Glomerular visceral epithelial cell (primary cell): Measurements from ENCODE around the gene TUSC1.
A peak's percentile ranks its signal among the peaks of the same experiment; 100 is the strongest.
"Not testable (repeated sequence)": the region's sequence is repeated elsewhere in the genome, so short reads cannot be mapped to it uniquely, and the experiment has no call there.

Experiments used
- DNase-seq: peaks from one replicate; pipeline ENCODE4 v3.0.0-alpha.2; 2016; ENCODE audit errors: extremely low spot score

Gene TUSC1

GRCh38 chr9:25678147-25678666, at the start of gene TUSC1:
TSS of gene TUSC1 (minus strand) at chr9:25678444. CDS start at chr9:25678312, 132 bp downstream.
- peak; percentile 97 for DNase-seq

GRCh38 chr9:25726871-25727410, 48.7 kb upstream of the TUSC1 start:
- no peak for DNase-seq

DNA sequence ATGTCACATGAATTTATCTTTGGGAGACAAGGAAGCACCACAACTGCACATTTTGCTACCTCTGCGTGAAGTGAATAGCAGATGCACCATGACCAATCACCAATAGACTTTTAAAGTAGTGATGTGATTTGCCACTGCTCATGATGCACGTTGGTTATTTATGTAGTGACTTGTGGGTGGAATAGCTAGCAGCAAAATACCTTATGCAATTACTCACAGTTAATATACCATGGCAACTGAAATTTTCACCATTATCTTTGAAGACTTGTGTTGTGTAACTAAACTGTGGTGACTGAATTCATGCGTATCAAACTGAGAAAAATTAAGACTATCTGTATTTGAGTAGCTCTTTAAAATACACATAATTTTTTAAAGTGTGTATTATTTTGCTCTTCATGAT, 46.2 kb upstream of the TUSC1 start:
- DNase-seq, result peak; percentile 31

DNA sequence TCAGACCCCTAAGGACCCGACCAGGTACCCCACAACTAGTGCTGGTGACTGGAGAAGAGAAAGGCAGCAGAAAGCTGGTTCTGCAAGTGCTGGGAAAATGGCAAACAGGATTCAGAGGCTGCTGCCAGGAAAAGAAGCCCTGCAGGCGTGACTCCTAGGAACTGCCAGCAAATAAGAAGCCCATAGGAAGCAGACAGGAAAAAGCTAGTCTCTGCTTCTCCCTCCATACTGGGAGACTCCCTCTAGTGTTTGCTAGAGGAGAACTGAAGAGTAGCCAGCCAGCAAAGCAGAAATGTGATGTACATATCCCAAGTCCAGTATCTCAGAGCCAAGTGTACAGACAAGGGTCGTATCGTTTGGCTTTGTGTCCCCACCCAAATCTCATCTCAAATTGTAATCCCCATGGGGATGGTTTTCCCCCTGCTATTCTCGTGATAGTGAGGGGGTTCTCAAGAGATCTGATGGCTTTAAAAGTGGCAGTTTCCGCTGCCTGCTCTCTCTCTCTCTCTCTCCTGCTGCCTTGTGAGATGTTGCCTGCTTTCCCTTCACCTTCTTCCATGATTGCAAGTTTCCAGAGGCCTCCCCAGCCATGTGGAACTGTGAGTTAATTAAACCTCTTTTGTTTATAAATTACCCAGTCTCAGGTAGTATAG, 38.1 kb upstream of the TUSC1 start:
- DNase-seq, result peak; percentile 73

DNA sequence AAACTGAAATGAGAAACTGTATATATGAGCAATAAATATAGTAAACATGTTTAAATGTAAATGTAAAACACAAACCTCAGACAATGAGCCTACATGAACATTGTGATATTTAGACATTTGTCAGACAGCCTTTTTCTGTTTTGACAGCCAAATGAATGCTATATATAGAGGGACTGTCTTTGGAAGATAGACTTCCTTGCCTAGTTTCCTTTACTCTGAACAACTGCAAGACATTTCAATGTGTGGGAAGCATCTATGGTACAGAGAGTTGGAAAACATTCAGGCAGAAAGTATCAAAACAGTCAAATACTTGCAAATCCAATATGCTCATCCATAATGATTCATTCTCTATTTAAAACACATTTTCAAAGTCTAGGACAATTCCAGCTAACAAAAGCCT, 31.7 kb upstream of the TUSC1 start:
- DNase-seq, result no peak

- no peak for DNase-seq
Measured at GRCh38 chr9:25704800-25705199, 26.6 kb upstream of the TUSC1 start.

- no peak for DNase-seq
Measured at GRCh38 chr9:25703701-25704357, 25.6 kb upstream of the TUSC1 start.

GRCh38 chr9:25702536-25702935, 24.3 kb upstream of the TUSC1 start:
- DNase-seq, result no peak

GRCh38 chr9:25700899-25701298, 22.7 kb upstream of the TUSC1 start:
- DNase-seq, result not testable (repeated sequence)

DNA sequence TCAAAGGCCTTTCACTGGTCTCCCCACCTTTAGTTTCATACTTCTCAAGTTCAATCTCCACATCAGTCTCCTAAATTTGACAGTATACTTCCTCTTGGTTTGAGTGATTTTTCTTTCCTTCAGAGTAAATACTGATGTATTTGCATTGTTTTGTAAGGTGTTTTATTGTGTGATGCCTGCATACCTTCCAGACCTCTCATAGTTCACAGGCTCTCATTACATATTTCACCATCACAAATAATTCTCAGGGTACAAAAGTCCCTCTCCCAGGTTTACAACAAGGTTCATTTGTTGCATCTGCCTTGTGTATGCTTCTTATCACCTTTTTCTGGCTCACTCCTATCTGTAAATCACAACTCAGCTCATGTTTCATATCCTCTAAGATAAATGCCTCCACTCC, 22.2 kb upstream of the TUSC1 start:
- no peak for DNase-seq

DNA sequence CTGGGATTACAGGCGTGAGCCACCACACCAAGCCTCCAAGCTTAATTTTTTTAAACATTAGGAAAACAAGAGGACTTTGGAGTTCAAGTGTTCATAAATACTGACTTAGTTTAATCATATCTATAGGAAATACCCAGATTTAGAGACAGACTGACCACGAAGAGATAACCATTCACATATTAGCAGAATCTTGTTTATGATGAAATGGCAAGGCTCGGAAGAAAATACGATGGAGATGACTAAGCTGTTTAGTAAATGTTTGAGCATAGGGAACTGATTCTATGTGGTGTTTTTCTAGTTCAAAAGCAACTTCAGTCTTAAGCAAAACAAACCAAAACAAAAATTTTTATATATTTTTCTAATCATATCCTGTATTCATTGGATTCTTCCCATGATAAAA, 13.5 kb upstream of the TUSC1 start:
- no peak for DNase-seq

- DNase-seq, result no peak
Measured at GRCh38 chr9:25684321-25684720, 6.1 kb upstream of the TUSC1 start.

DNA sequence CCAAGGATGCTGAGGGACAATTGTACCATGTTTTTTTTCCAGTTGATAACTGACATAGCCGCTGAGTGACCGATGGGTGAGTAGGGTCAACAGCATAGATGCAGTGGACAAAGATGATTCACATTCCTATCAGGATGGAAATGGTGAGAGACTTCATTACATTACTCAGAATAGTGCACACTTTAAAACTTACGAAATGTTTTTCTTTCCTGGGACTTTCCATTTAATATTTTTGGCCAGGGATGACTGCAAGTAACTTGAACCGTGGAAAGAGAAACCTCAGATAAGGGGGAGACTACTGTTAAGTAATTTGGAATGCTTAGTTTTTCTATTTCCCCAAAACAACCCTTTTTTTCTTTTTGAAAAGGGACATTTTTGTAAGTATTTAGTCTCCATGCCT, 3.0 kb upstream of the TUSC1 start:
- DNase-seq, result peak; percentile 64

DNA sequence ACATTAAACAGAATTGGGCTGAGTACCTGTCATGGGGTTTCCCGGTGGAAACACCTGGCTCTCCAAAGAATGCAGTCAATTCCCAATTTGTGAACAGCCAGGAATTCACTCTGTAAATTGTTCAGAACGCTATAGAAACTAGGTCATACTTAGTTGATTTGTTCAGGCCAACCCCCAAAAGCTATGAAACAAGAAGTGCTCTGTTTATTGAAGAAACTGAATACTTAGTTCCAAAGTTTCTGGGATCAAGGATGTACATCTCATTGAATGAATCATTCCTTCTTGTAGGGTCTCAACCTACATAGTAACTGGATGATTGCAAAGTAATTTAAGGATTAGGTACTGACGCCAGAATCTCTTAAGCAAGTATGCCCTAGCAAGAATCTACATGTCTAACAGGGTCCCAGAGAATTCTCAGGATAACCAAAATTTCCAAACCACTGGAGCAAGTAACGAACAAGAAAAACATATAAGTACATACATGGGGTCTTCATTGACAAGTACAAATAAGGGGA, 659 bp upstream of the TUSC1 start:
- DNase-seq, result no peak

DNA sequence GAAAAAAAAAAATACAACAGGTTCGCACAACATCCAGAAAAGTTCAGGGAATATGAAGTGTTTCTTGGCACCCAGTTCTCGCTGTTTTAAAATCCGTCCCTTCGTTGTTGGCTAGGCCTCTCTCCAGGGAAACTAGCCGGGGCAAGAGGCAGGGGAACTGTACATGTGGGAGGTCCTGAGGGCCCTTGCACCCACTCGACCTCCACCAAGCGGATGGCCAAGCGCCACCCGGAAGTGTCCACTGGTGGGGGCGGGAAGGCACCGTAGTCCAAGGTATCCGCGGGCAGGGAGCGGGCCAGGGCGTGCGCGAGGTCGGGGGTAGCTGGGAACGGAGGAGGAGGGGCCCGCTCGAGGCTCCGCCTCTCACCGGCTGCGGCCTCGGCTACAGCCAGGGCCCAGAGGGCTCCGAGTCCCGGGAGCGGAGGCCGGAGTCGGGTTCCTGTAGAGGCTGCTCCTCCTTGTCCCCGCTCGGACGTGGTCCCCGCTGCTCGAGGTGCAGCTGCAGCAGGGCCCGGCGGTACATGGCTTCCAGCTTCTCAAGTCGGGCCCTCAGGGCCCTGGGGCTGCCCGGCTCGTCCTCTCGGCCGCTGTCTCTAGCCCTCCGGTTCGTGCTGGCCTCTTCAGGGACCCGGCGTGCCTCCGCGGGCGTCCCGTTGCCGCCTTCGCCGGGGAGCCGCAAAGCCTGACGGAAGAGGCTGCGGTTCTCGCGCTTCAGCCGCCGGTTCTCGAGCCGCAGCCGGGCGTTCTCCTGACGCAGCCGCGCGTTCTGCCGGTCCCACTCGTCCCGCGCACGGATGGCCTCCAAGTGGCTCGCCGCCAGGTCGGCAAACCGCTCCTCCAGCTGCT, 720 bp downstream of the TUSC1 start:
- DNase-seq, result peak; percentile 92

DNA sequence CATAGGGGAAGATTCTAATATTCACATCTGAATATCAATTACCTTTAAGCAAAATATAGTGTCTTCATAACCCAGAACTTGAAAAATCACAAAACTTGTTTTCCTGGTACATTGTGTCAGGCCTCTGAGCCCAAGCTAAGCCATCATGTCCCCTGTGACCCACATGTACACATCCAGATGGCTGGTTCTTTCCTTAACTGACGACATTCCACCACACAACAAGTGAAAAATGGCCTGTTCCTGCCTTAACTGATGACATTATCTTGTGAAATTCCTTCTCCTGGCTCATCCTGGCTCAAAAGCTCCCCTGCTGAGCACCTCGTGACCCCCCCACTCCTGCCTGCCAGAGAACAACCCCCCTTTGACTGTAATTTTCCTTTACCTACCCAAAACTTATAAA, 2.4 kb downstream of the TUSC1 start:
- not testable (repeated sequence) for DNase-seq

DNA sequence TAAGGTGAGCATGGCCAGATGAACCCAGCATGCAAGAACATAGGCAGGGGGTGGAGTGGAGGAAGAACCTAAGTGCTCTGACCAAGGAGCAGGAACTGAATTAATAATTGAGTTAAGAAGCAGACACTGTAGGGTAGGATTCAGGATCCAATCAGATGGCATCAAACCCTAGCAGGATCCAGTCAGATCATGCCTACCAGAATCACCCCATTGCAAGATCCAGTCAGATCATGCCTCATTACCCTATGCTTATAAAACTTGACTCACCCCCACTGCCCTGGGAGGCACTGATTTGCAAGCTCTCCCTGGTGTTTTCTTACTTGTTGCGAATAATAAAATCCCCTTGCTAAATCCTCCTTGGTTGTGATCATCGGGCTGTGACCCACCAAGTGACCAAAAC, 19.7 kb downstream of the TUSC1 start:
- peak; percentile 36 for DNase-seq

- no peak for DNase-seq
Measured at GRCh38 chr9:25654417-25654816, 23.8 kb downstream of the TUSC1 start.

DNA sequence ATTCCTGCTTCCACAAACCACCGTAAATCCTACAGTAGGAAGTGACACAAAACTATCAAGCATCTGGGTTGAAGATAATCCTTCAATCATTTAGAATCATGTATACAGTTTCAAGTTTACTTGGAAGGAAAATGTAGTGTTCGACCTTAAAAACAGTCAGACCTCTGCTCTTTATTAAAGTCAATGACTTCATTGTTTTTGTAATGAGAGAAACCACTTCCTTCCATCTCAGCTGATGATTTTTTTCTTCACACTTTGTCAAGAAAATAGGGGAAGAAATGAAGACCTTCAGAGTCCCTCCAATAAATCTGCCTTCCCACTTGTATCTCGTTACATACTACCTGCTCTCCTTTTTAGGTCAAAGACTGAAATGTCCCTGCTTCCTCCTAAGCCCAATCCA, 30.1 kb downstream of the TUSC1 start:
- DNase-seq, result no peak

DNA sequence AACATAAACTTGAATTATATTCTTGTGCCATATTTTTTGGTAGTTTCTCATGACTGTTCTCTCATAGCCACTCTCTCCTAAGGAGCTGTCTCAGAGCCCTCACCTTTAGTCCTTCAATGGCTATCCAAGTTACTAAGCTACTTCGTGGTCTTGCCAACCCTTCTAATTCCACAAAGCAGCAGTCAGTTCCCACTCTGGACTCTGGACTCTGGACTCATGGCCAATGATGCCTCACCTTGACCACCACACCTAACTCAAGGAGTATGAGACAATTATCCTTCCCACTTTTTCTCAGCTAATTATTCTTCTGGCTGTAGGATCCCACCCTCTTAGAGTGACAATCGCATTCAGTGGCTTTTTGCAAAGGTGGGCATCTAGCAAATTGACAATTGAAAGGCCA, 42.2 kb downstream of the TUSC1 start:
- DNase-seq, result no peak

DNA sequence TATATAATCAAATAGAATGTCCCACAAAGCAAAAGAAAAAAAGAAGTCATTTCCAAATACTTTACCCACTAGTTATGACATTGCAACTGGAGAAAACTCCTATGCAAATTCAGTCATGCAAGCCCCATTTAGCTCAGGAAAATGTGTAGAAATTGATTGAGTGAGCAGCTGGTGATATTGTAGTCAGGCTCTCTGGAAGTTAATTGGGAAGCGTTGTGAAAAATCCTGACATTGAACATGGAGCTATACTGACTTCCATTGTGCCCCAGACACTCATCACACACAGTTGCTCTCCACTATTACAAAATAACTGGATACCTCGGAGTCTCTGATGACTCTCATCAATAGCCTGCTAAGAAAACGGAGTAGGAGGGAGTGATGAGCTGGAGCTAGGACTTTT, 49.0 kb downstream of the TUSC1 start:
- no peak for DNase-seq
